SK-N-SH (cell line): ENCODE measurements around the gene KIR2DL4. TPM values are rescaled to one million over a fixed set of nuclear protein-coding genes. Genes with fewer than 3 reads are reported as not detected.
"Not testable (repeated sequence)": the region's sequence is repeated elsewhere in the genome, so short reads cannot be mapped to it uniquely, and the experiment has no call there.

Experiments
- CTCF ChIA-PET: fragments of 300-600, 350-600 bp; formaldehyde crosslinking; extraction: SDS; loops from one replicate; lab custom pipeline; 2021; lab: Yijun Ruan, JAX
- POLR2A ChIA-PET: fragments of 350-600 bp; sonication (Branson Sonifier 250); formaldehyde crosslinking; extraction: SDS; loops from one replicate; lab custom pipeline; 2020; ENCODE audit warnings: antibody characterized with exemption, inconsistent platforms; lab: Yijun Ruan, JAX
- DNase-seq: peaks from one replicate; pipeline ENCODE4 v3.0.0; 2012
- H2AFZ ChIP-seq: fragments of 200-600 bp; sonication (generic); 2 replicates; pipeline ENCODE4 v1.8.1; 2016; ENCODE audit warnings: antibody characterized with exemption, mild to moderate bottlenecking, low read depth
- H3F3A ChIP-seq: fragments of 200-600 bp; sonication (generic); replicated peaks from 2 replicates; pipeline ENCODE3; 2016; ENCODE audit warnings: antibody characterized with exemption, mild to moderate bottlenecking; ENCODE audit not compliant: insufficient read depth
- H3K27ac ChIP-seq, 2 experiments: fragments of 200-500 bp in 1 of 2; fragments of 200-600 bp in 1 of 2; sonication (Bioruptor generic) in 1 of 2; sonication (generic), shearing (Covaris generic) in 1 of 2; 2 replicates each; pipeline versions ENCODE4 v1.5.1 to v1.6.1; 2014 to 2016; ENCODE audit warnings: low read depth in 2 of 2, inconsistent platforms in 1 of 2, low read length in 1 of 2, mild to moderate bottlenecking in 1 of 2, mixed read lengths in 1 of 2
- H3K27me3 ChIP-seq: fragments of 200-600 bp; sonication (generic), shearing (Covaris generic); 2 replicates; pipeline ENCODE4 v1.6.1; 2016; ENCODE audit warnings: mixed run types; ENCODE audit not compliant: insufficient read depth
- H3K36me3 ChIP-seq, 2 experiments: fragments of 200-500 bp in 1 of 2; fragments of 200-600 bp in 1 of 2; sonication (Bioruptor generic) in 1 of 2; sonication (generic) in 1 of 2; replicated peaks in 1 of 2; 2 replicates each; pipeline versions ENCODE3 to v1.5.1; 2014 to 2016; ENCODE audit warnings: low read length in 1 of 2, mild to moderate bottlenecking in 1 of 2; ENCODE audit not compliant: insufficient read depth in 2 of 2, control insufficient read depth in 1 of 2
- H3K4me1 ChIP-seq, 2 experiments: fragments of 200-500 bp in 1 of 2; fragments of 200-600 bp in 1 of 2; sonication (Bioruptor generic) in 1 of 2; sonication (generic), shearing (Covaris generic) in 1 of 2; 2 replicates each; pipeline versions ENCODE4 v1.5.1 to v1.6.1; 2014 to 2016; ENCODE audit warnings: low read depth in 1 of 2, low read length in 1 of 2, mixed run types in 1 of 2; ENCODE audit not compliant: insufficient read depth in 2 of 2, control insufficient read depth in 1 of 2
- H3K4me2 ChIP-seq: fragments of 200-600 bp; sonication (generic), shearing (Covaris generic); 2 replicates; pipeline ENCODE4 v1.6.1; 2017; ENCODE audit warnings: mixed run types
- H3K4me3 ChIP-seq, 2 experiments: fragments of 200-500 bp in 1 of 2; fragments of 200-600 bp in 1 of 2; sonication (Bioruptor generic) in 1 of 2; sonication (generic), shearing (Covaris generic) in 1 of 2; 2 replicates each; pipeline versions ENCODE4 v1.5.1 to v1.8.1; 2014 to 2016; ENCODE audit warnings: low read depth in 2 of 2, inconsistent platforms in 1 of 2, low read length in 1 of 2, mild to moderate bottlenecking in 1 of 2, mixed read lengths in 1 of 2, moderate library complexity in 1 of 2
- H3K79me2 ChIP-seq: fragments of 200-600 bp; sonication (generic); 2 replicates; pipeline ENCODE4 v1.8.1; 2017; ENCODE audit warnings: mild to moderate bottlenecking; ENCODE audit not compliant: insufficient read depth
- H3K9ac ChIP-seq: fragments of 200-600 bp; sonication (generic); 2 replicates; pipeline ENCODE4 v1.6.1; 2017; ENCODE audit warnings: mixed run types
- H3K9me2 ChIP-seq: fragments of 200-600 bp; sonication (generic); 2 replicates; pipeline ENCODE4 v1.6.1; 2017; ENCODE audit warnings: mixed run types
- H3K9me3 ChIP-seq: fragments of 200-600 bp; sonication (generic); 2 replicates; pipeline ENCODE4 v1.6.1; 2017; ENCODE audit warnings: mixed run types, mild to moderate bottlenecking, moderate library complexity
- H4K20me1 ChIP-seq: fragments of 200-600 bp; sonication (generic); 2 replicates; pipeline ENCODE4 v1.6.1; 2017; ENCODE audit warnings: mild to moderate bottlenecking, mixed run types; ENCODE audit not compliant: insufficient read depth
- ELF1 ChIP-seq: IDR thresholded peaks from 2 replicates; pipeline ENCODE4 v1.4.0; 2012
- FOXJ3 ChIP-seq: sonication (generic); formaldehyde crosslinking; IDR thresholded peaks from 2 replicates; pipeline ENCODE4 v1.5.1; 2020; ENCODE audit warnings: mild to moderate bottlenecking, missing genetic modification reagents
- FOXM1 ChIP-seq: IDR thresholded peaks from 2 replicates; pipeline ENCODE4 v1.4.0; 2012; ENCODE audit warnings: low read depth, mild to moderate bottlenecking
- GABPA ChIP-seq: IDR thresholded peaks from 2 replicates; pipeline ENCODE4 v1.4.0; 2012; ENCODE audit warnings: low read depth, mild to moderate bottlenecking
- GATA2 ChIP-seq: sonication (generic); formaldehyde crosslinking; IDR thresholded peaks from 2 replicates; pipeline ENCODE4 v1.5.0; 2020; ENCODE audit warnings: mild to moderate bottlenecking, missing genetic modification reagents
- JUND ChIP-seq: IDR thresholded peaks from 2 replicates; pipeline ENCODE4 v1.4.0; 2012
- MEF2A ChIP-seq: IDR thresholded peaks from 2 replicates; pipeline ENCODE4 v1.4.0; 2012; ENCODE audit warnings: low read depth, borderline replicate concordance
- MXI1 ChIP-seq: IDR thresholded peaks from 2 replicates; pipeline ENCODE4 v1.6.1; 2012; ENCODE audit warnings: mild to moderate bottlenecking, low read depth, low read length, improper control_type of control experiment
- NFIC ChIP-seq: IDR thresholded peaks from 2 replicates; pipeline ENCODE4 v1.4.0; 2012; ENCODE audit warnings: borderline replicate concordance
- NRF1 ChIP-seq: IDR thresholded peaks from 2 replicates; pipeline ENCODE4 v1.6.1; 2012; ENCODE audit warnings: low read depth, mild to moderate bottlenecking, low read length
- POLR2AphosphoS5 ChIP-seq: IDR thresholded peaks from 2 replicates; pipeline ENCODE4 v1.6.1; 2012; ENCODE audit warnings: low read depth, low read length
- RXRA ChIP-seq: IDR thresholded peaks from 2 replicates; pipeline ENCODE4 v1.4.0; 2012; ENCODE audit warnings: low read depth, mild to moderate bottlenecking, borderline replicate concordance
- SIN3A ChIP-seq: IDR thresholded peaks from 2 replicates; pipeline ENCODE4 v1.6.1; 2012; ENCODE audit warnings: low read depth, mild to moderate bottlenecking, low read length, moderate library complexity, borderline replicate concordance
- TAF1 ChIP-seq: IDR thresholded peaks from 2 replicates; pipeline ENCODE4 v1.6.1; 2012; ENCODE audit warnings: low read depth, mild to moderate bottlenecking, low read length, moderate library complexity, borderline replicate concordance
- TCF12 ChIP-seq: IDR thresholded peaks from 2 replicates; pipeline ENCODE4 v1.4.0; 2012
- TEAD4 ChIP-seq: IDR thresholded peaks from 2 replicates; pipeline ENCODE4 v1.4.0; 2012; ENCODE audit warnings: mild to moderate bottlenecking, borderline replicate concordance; ENCODE audit not compliant: insufficient read depth
- WGBS: methylation state at CpG from one replicate; pipeline ENCODE4 v1.1.6; 2017; ENCODE audit warnings: low lambda C conversion rate; 5-methylcytosine and 5-hydroxymethylcytosine counted together
- polyA plus RNA-seq, 3 experiments: library from polyadenylated mRNA; depleted of rRNA; stranded (reverse); fragments of >200 nt; gene quantifications; 2 replicates each; pipeline ENCODE4 v1.2.3, GENCODE V29; 2012
- TF ChIP-seq, protein P1 (sequence below): IDR thresholded peaks from 2 replicates; pipeline ENCODE4 v1.4.0; 2012; ENCODE audit warnings: low read depth, borderline replicate concordance
- TF ChIP-seq, protein P2 (sequence below): IDR thresholded peaks from 2 replicates; pipeline ENCODE4; 2012
- TF ChIP-seq, protein P3 (sequence below): fragments of 200-600 bp; sonication (generic); IDR thresholded peaks from 2 replicates; pipeline ENCODE4 v1.6.1; 2017; ENCODE audit warnings: antibody characterized with exemption, mild to moderate bottlenecking, moderate library complexity
- TF ChIP-seq, protein P4 (sequence below): fragments of 150-350 bp; IDR thresholded peaks from 2 replicates; pipeline ENCODE4 v1.6.1; 2016; ENCODE audit warnings: mild to moderate bottlenecking, low read depth, low read length

KIR2DL4 gene
- polyA plus RNA-seq (2012; rRNA removed), result not detected in 2 replicates
- polyA plus RNA-seq (2012; cell fraction: cytosol; rRNA removed), result not detected in 2 replicates
- polyA plus RNA-seq (2012; cell fraction: nucleus; rRNA removed), result not detected in 2 replicates

DNA sequence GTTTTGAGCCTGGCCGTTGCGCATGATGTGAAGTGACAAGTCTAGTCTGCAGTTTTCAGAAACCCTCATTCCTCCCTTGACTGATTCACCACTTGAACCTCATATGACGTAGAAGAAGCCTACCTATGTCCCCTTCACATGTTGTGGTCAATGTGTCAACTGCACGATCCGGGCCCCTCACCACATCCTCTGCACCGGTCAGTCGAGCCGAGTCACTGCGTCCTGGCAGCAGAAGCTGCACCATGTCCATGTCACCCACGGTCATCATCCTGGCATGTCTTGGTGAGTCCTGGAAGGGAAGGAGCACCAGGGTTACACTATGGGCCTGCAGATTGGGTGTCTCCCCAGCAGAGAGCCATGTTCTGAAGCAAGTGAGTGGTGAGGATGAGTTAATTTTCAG, at the start of gene KIR2DL4:
Gene KIR2DL4 (plus strand): TSS at position 201 of the 400 bp plus-strand sequence. CDS start 42 bp downstream, at position 243.
- Histone ChIP-seq H3K36me3 (no peaks in the 10 kb centered on the region), H3K4me2 (no peak within 1 kb of the TSS), H3K79me2 (no peaks in the 10 kb centered on the region), H4K20me1 (no peaks in the 10 kb centered on the region), H3K9me2 (no peaks in the 10 kb centered on the region), H3K27me3 (no peaks in the 10 kb centered on the region), H3K4me1 (no peaks in the 10 kb centered on the region), H3K27ac (no peak within 1 kb of the TSS), H2AFZ (no peak within 1 kb of the TSS), H3K9me3 (no peaks in the 10 kb centered on the region), H3F3A (no peaks in the 10 kb centered on the region), H3K4me3 (no peak within 1 kb of the TSS), H3K9ac (no peak within 1 kb of the TSS)
- 10% methylated on average over 8 of the region's 10 CpGs for WGBS
- ChIA-PET CTCF (no interaction called here), POLR2A (no interaction called here)
- TF ChIP-seq TCF12 (no peak), GATA2 (CRISPR knock-in tag) (no peak), POLR2AphosphoS5 (no peak), TEAD4 (no peak), NFIC (no peak), SIN3A (no peak), NRF1 (no peak), FOXJ3 (CRISPR knock-in tag) (no peak), RXRA (no peak), MXI1 (no peak), TAF1 (no peak), ELF1 (no peak), MEF2A (no peak), FOXM1 (no peak), JUND (no peak), GABPA (no peak)
- TF ChIP-seq, protein P1, sequence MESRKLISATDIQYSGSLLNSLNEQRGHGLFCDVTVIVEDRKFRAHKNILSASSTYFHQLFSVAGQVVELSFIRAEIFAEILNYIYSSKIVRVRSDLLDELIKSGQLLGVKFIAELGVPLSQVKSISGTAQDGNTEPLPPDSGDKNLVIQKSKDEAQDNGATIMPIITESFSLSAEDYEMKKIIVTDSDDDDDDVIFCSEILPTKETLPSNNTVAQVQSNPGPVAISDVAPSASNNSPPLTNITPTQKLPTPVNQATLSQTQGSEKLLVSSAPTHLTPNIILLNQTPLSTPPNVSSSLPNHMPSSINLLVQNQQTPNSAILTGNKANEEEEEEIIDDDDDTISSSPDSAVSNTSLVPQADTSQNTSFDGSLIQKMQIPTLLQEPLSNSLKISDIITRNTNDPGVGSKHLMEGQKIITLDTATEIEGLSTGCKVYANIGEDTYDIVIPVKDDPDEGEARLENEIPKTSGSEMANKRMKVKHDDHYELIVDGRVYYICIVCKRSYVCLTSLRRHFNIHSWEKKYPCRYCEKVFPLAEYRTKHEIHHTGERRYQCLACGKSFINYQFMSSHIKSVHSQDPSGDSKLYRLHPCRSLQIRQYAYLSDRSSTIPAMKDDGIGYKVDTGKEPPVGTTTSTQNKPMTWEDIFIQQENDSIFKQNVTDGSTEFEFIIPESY, result no peak
- TF ChIP-seq, protein P2, sequence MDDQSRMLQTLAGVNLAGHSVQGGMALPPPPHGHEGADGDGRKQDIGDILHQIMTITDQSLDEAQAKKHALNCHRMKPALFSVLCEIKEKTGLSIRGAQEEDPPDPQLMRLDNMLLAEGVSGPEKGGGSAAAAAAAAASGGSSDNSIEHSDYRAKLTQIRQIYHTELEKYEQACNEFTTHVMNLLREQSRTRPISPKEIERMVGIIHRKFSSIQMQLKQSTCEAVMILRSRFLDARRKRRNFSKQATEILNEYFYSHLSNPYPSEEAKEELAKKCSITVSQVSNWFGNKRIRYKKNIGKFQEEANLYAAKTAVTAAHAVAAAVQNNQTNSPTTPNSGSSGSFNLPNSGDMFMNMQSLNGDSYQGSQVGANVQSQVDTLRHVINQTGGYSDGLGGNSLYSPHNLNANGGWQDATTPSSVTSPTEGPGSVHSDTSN, result no peak
- TF ChIP-seq, protein P3, sequence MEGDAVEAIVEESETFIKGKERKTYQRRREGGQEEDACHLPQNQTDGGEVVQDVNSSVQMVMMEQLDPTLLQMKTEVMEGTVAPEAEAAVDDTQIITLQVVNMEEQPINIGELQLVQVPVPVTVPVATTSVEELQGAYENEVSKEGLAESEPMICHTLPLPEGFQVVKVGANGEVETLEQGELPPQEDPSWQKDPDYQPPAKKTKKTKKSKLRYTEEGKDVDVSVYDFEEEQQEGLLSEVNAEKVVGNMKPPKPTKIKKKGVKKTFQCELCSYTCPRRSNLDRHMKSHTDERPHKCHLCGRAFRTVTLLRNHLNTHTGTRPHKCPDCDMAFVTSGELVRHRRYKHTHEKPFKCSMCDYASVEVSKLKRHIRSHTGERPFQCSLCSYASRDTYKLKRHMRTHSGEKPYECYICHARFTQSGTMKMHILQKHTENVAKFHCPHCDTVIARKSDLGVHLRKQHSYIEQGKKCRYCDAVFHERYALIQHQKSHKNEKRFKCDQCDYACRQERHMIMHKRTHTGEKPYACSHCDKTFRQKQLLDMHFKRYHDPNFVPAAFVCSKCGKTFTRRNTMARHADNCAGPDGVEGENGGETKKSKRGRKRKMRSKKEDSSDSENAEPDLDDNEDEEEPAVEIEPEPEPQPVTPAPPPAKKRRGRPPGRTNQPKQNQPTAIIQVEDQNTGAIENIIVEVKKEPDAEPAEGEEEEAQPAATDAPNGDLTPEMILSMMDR, result no peak
- TF ChIP-seq, protein P4, sequence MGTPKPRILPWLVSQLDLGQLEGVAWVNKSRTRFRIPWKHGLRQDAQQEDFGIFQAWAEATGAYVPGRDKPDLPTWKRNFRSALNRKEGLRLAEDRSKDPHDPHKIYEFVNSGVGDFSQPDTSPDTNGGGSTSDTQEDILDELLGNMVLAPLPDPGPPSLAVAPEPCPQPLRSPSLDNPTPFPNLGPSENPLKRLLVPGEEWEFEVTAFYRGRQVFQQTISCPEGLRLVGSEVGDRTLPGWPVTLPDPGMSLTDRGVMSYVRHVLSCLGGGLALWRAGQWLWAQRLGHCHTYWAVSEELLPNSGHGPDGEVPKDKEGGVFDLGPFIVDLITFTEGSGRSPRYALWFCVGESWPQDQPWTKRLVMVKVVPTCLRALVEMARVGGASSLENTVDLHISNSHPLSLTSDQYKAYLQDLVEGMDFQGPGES, result no peak
- no peak for DNase-seq

DNA sequence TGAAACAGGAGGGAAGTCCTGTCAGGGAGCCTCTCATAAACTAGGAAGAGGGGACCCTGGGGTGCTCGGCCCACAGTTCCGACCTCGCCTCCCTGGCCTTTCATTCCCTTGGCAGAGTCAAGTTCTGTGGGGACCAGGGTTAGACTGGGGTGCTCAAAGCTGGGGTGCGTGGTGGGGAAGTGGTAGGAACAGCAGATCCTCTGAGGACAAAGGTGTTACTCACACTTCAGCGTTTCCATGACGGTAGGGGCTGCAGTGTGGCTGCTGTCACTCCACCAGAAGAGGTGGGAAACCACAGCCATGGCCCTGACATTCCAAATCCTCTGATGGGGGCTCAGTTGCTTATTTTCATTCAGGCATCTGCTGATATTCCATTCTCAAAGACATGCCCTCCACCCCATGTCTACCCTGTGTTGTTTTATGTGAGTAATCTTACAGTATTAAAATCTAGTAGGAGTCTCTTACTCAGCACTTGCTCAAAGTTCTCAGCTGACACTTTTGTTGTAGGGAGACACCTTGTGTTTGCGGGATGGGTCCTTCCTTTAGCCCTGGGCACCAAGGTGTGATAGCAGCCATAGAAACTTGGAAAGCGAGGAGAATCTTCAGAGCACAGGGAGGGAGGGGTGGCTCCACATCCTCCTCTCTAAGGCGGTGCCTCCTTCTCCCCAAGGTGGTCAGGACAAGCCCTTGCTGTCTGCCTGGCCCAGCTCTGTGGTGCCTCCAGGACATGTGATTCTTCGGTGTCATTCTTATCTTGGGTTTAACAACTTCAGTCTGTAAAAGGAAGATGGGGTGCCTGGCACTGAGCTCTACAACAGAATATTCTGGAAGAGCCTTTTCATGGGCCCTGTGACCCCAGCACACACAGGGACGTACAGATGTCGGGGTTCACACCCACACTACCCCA, 47.0 kb upstream of the KIR2DL4 start:
- H3K79me2 ChIP-seq, H3K9ac ChIP-seq, H4K20me1 ChIP-seq, H3K27ac ChIP-seq, H3K27me3 ChIP-seq, H3K4me2 ChIP-seq, H3K9me2 ChIP-seq, DNase-seq, CTCF ChIA-PET, H3K4me1 ChIP-seq, H3K4me3 ChIP-seq, POLR2A ChIA-PET, H3F3A ChIP-seq, H3K36me3 ChIP-seq, H2AFZ ChIP-seq, H3K9me3 ChIP-seq: not testable (repeated sequence)
- WGBS, result 7% methylated on average over 12 of the region's 12 CpGs
